IPS-20b (cell line): ENCODE data around the gene LAMB2.

Experiments
- H3K27ac ChIP-seq: one replicate; pipeline ENCODE4 v1.5.1; 2013; ENCODE audit warnings: low read length
- H3K27me3 ChIP-seq: 2 replicates; pipeline ENCODE4 v1.6.1; 2013; ENCODE audit warnings: mild to moderate bottlenecking, low read length, inconsistent platforms; ENCODE audit not compliant: insufficient read depth
- H3K36me3 ChIP-seq: 2 replicates; pipeline ENCODE4 v1.6.1; 2013; ENCODE audit warnings: low read depth, mild to moderate bottlenecking, inconsistent platforms, low read length, moderate library complexity; ENCODE audit not compliant: insufficient read depth
- H3K4me1 ChIP-seq: 2 replicates; pipeline ENCODE4 v1.6.1; 2013; ENCODE audit warnings: mild to moderate bottlenecking, control low read depth, inconsistent platforms, low read length, moderate library complexity; ENCODE audit not compliant: insufficient read depth
- H3K4me3 ChIP-seq: 2 replicates; pipeline ENCODE4 v1.5.1; 2013; ENCODE audit warnings: mild to moderate bottlenecking, low read length, inconsistent platforms
- H3K9ac ChIP-seq: 2 replicates; pipeline ENCODE4 v1.6.1; 2013; ENCODE audit warnings: low read depth, mild to moderate bottlenecking, inconsistent platforms, low read length, moderate library complexity
- H3K9me3 ChIP-seq: 2 replicates; pipeline ENCODE4 v1.6.1; 2013; ENCODE audit warnings: mild to moderate bottlenecking, low read depth, low read length, inconsistent platforms; ENCODE audit not compliant: insufficient read depth

The LAMB2 gene

GRCh38 chr3:49132437-49133225, at the start of gene LAMB2:
Gene LAMB2 (minus strand): TSS chr3:49133050. CDS start chr3:49132867, 183 bp downstream.
- 0 out of 2 replicates have a peak, but pooled peaks cover 8% of the 10 kb centered on the region for H3K4me1 ChIP-seq
- H3K36me3 ChIP-seq, result no peaks in the 10 kb centered on the region
- peak within 1 kb of the TSS; percentile 39 for H3K27ac ChIP-seq
- no peaks in the 10 kb centered on the region for H3K9me3 ChIP-seq
- H3K27me3 ChIP-seq, result no peaks in the 10 kb centered on the region; the same call in 1 of the 2 replicates
- peak within 1 kb of the TSS; percentile 92 for H3K4me3 ChIP-seq
- H3K9ac ChIP-seq, result peak within 1 kb of the TSS; percentile 81

- no peaks in the 10 kb centered on the region for H3K9me3 ChIP-seq
Measured at GRCh38 chr3:49181351-49181750, 48.5 kb upstream of the LAMB2 start.

GRCh38 chr3:49180116-49180515, 47.3 kb upstream of the LAMB2 start:
- H3K4me1 ChIP-seq, result no peaks in the 10 kb centered on the region
- no peaks in the 10 kb centered on the region for H3K9me3 ChIP-seq
- H3K27me3 ChIP-seq, result no peaks in the 10 kb centered on the region
- no peak overlapping the region for H3K9ac ChIP-seq
- peaks cover 6% of the 10 kb centered on the region; the same call in 1 of the 2 replicates for H3K36me3 ChIP-seq
- H3K27ac ChIP-seq, result no peak overlapping the region
- no peak overlapping the region for H3K4me3 ChIP-seq

More at GRCh38 chr3:49181351-49181750, 48.5 kb upstream of the LAMB2 start:
- Histone ChIP-seq H3K9ac (no peak overlapping the region), H3K27ac (no peak overlapping the region), H3K27me3 (no peaks in the 10 kb centered on the region), H3K4me1 (no peaks in the 10 kb centered on the region), H3K36me3 (no peaks in the 10 kb centered on the region), H3K4me3 (no peak overlapping the region)

GRCh38 chr3:49177073-49177472, 44.2 kb upstream of the LAMB2 start:
- H3K4me3 ChIP-seq, result no peak overlapping the region
- H3K36me3 ChIP-seq, result peaks cover 6% of the 10 kb centered on the region; the same call in 1 of the 2 replicates
- no peak overlapping the region for H3K9ac ChIP-seq
- H3K27ac ChIP-seq, result no peak overlapping the region
- peaks cover 10% of the 10 kb centered on the region; the same call in 1 of the 2 replicates for H3K4me1 ChIP-seq
- no peaks in the 10 kb centered on the region for H3K9me3 ChIP-seq
- H3K27me3 ChIP-seq, result no peaks in the 10 kb centered on the region

- H3K36me3 ChIP-seq, result peaks cover 6% of the 10 kb centered on the region; the same call in 1 of the 2 replicates
- H3K4me3 ChIP-seq, result no peak overlapping the region
- no peaks in the 10 kb centered on the region for H3K27me3 ChIP-seq
- H3K9ac ChIP-seq, result no peak overlapping the region
- H3K27ac ChIP-seq, result no peak overlapping the region
- no peaks in the 10 kb centered on the region for H3K9me3 ChIP-seq
- H3K4me1 ChIP-seq, result peaks cover 12% of the 10 kb centered on the region; the same call in 1 of the 2 replicates
Measured at GRCh38 chr3:49175530-49175929, 42.7 kb upstream of the LAMB2 start.

GRCh38 chr3:49174397-49174985, 41.6 kb upstream of the LAMB2 start:
- Histone ChIP-seq H3K27ac (no peak overlapping the region), H3K9me3 (no peaks in the 10 kb centered on the region), H3K36me3 (peaks cover 6% of the 10 kb centered on the region; the same call in 1 of the 2 replicates), H3K9ac (no peak overlapping the region; the same call in 1 of the 2 replicates), H3K27me3 (no peaks in the 10 kb centered on the region), H3K4me1 (peaks cover 12% of the 10 kb centered on the region; the same call in 1 of the 2 replicates), H3K4me3 (no peak overlapping the region; the same call in 1 of the 2 replicates)

- peak overlapping the region; percentile 36; the same call in 1 of the 2 replicates for H3K9ac ChIP-seq
Measured at GRCh38 chr3:49173792-49174170, 40.9 kb upstream of the LAMB2 start.

GRCh38 chr3:49173116-49173791, 40.4 kb upstream of the LAMB2 start:
- Histone ChIP-seq H3K36me3 (peaks cover 6% of the 10 kb centered on the region; the same call in 1 of the 2 replicates), H3K27me3 (no peaks in the 10 kb centered on the region), H3K4me3 (peak overlapping the region; percentile 55; the same call in 1 of the 2 replicates), H3K9me3 (no peaks in the 10 kb centered on the region), H3K9ac (peak overlapping the region; percentile 36; the same call in 1 of the 2 replicates), H3K27ac (no peak overlapping the region), H3K4me1 (peaks cover 12% of the 10 kb centered on the region; the same call in 1 of the 2 replicates)

More at GRCh38 chr3:49173792-49174170, 40.9 kb upstream of the LAMB2 start:
- Histone ChIP-seq H3K4me3 (peak overlapping the region; percentile 55; the same call in 1 of the 2 replicates), H3K9me3 (no peaks in the 10 kb centered on the region), H3K27ac (no peak overlapping the region), H3K27me3 (no peaks in the 10 kb centered on the region), H3K36me3 (peaks cover 6% of the 10 kb centered on the region; the same call in 1 of the 2 replicates), H3K4me1 (peaks cover 12% of the 10 kb centered on the region; the same call in 1 of the 2 replicates)

GRCh38 chr3:49172551-49173041, 39.7 kb upstream of the LAMB2 start:
- Histone ChIP-seq H3K4me3 (peak overlapping the region; percentile 80; the same call in 1 of the 2 replicates), H3K27ac (no peak overlapping the region), H3K36me3 (peaks cover 6% of the 10 kb centered on the region; the same call in 1 of the 2 replicates), H3K27me3 (peaks cover 5% of the 10 kb centered on the region; the same call in 1 of the 2 replicates), H3K4me1 (peaks cover 12% of the 10 kb centered on the region; the same call in 1 of the 2 replicates), H3K9ac (peak overlapping the region; percentile 36; the same call in 1 of the 2 replicates), H3K9me3 (no peaks in the 10 kb centered on the region)

- H3K27me3 ChIP-seq, result peaks cover 5% of the 10 kb centered on the region; the same call in 1 of the 2 replicates
- peaks cover 6% of the 10 kb centered on the region; the same call in 1 of the 2 replicates for H3K36me3 ChIP-seq
- H3K9me3 ChIP-seq, result no peaks in the 10 kb centered on the region
- H3K4me1 ChIP-seq, result peaks cover 12% of the 10 kb centered on the region; the same call in 1 of the 2 replicates
- no peak overlapping the region for H3K27ac ChIP-seq
- H3K9ac ChIP-seq, result peak overlapping the region; percentile 78; the same call in 1 of the 2 replicates
- peak overlapping the region; percentile 80 for H3K4me3 ChIP-seq
Measured at GRCh38 chr3:49171775-49172500, 39.1 kb upstream of the LAMB2 start.
